ENCODE results near the gene GUCY2C.

GUCY2C gene

GRCh38 chr12:14654416-14654815 is 42.0 kb downstream of the GUCY2C start:
- peak; percentile 18 for DNase-seq (ENCODE audit: low read depth)
- TF ChIP-seq, protein P1, sequence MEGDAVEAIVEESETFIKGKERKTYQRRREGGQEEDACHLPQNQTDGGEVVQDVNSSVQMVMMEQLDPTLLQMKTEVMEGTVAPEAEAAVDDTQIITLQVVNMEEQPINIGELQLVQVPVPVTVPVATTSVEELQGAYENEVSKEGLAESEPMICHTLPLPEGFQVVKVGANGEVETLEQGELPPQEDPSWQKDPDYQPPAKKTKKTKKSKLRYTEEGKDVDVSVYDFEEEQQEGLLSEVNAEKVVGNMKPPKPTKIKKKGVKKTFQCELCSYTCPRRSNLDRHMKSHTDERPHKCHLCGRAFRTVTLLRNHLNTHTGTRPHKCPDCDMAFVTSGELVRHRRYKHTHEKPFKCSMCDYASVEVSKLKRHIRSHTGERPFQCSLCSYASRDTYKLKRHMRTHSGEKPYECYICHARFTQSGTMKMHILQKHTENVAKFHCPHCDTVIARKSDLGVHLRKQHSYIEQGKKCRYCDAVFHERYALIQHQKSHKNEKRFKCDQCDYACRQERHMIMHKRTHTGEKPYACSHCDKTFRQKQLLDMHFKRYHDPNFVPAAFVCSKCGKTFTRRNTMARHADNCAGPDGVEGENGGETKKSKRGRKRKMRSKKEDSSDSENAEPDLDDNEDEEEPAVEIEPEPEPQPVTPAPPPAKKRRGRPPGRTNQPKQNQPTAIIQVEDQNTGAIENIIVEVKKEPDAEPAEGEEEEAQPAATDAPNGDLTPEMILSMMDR (conservative IDR thresholded peaks at IDR 0.05; ENCODE audit: control insufficient read depth, insufficient read depth, low read depth, low read length) = no peak
- H3K4me3 ChIP-seq (ENCODE audit: control insufficient read depth, low read depth, low read length) = no peak overlapping the region

DNA sequence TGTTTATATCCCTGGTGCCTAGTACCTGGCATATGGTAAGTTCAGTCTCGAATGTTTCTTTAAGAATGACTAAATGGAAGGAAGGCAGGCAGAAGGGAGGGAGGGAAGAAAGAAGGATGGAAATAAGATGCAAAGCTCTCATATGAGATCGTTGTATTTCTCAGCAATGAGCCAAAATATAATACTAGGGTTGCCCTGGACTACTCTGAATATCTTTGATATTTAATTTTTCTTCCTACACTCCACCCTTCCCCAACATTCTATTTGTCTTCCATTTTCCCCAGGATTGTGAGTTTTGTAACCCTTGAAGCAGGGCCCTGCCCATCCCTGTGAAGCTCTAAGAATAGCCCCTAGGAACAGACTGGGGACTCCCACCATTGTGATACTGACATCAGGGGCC is 43.9 kb downstream of the GUCY2C start:
- no peak overlapping the region for H3K4me3 ChIP-seq (ENCODE audit: control insufficient read depth, low read depth, low read length)

GRCh38 chr12:14651371-14651770 is 45.0 kb downstream of the GUCY2C start:
- H3K4me3 ChIP-seq (ENCODE audit: control insufficient read depth, low read depth, low read length) = no peak overlapping the region
- TF ChIP-seq, protein P1 (conservative IDR thresholded peaks at IDR 0.05; ENCODE audit: control insufficient read depth, insufficient read depth, low read depth, low read length) = no peak
- no peak for DNase-seq (ENCODE audit: low read depth)

More for the DNA sequence above, 43.9 kb downstream of the GUCY2C start:
- TF ChIP-seq, protein P1 (conservative IDR thresholded peaks at IDR 0.05; ENCODE audit: control insufficient read depth, insufficient read depth, low read depth, low read length) = no peak
- DNase-seq (ENCODE audit: low read depth) = no peak

- TF ChIP-seq, protein P1 (conservative IDR thresholded peaks at IDR 0.05; ENCODE audit: control insufficient read depth, insufficient read depth, low read depth, low read length) = no peak
- no peak overlapping the region for H3K4me3 ChIP-seq (ENCODE audit: control insufficient read depth, low read depth, low read length)
- peak; percentile 25 for DNase-seq (ENCODE audit: low read depth)
Measured at GRCh38 chr12:14650789-14651188, 45.6 kb downstream of the GUCY2C start.

DNA sequence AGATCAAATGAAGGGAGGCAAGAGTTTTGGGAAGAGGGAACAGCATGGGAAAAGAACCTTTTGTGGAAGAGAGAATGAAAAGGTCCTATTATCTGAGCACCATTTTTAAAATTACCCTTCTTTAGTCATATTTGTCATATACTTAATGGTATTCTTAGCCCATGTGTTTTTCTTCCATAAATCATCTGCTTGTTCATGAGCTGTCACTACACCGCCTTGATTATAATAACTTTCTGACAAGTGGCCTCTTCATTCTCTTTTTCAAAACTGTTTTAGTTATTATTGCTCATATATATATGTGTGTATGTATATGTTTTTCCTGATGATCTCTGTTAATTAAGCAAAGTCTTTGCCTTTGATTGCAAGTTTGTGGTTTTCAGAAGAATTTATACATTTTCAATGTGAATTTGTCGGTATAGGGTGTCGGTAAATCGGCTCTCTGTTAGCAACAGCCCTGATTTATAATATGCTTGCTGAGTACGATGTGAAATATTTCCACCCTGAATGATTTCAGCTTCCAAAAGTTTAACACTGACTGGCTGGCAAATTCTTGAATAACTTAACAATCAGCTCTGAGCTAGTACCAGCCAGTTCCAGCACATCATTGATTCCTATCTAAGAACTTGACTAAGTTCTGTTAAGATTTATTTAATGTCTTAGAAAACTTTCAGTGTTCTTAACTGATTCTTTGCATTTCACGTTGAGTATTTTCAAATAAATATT is 49.2 kb downstream of the GUCY2C start:
- H3K4me3 ChIP-seq (ENCODE audit: control insufficient read depth, low read depth, low read length) = no peak overlapping the region
- DNase-seq (ENCODE audit: low read depth) = no peak
- TF ChIP-seq, protein P1 (conservative IDR thresholded peaks at IDR 0.05; ENCODE audit: control insufficient read depth, insufficient read depth, low read depth, low read length) = no peak

- DNase-seq (ENCODE audit: low read depth) = no peak
- TF ChIP-seq, protein P1 (conservative IDR thresholded peaks at IDR 0.05; ENCODE audit: control insufficient read depth, insufficient read depth, low read depth, low read length) = no peak
- H3K4me3 ChIP-seq (ENCODE audit: control insufficient read depth, low read depth, low read length) = no peak overlapping the region
Measured at GRCh38 chr12:14643251-14643650, 53.1 kb downstream of the GUCY2C start.
